ENCODE data around the gene CDK3.

Gene CDK3

GRCh38 chr17:75979705-75980187, 20.9 kb upstream of the CDK3 start:
- Mint-ChIP-seq H3K4me1 (peaks cover 44% of the 10 kb centered on the region), H3K27me3 (no peaks in the 10 kb centered on the region), H3K27ac (peak overlapping the region; percentile 100), H3K36me3 (peaks cover 9% of the 10 kb centered on the region), H3K9me3 (no peaks in the 10 kb centered on the region), H3K4me3 (peak overlapping the region; percentile 97)
- CTCF ChIA-PET: interaction anchor here (0.8 to 1.7 kb wide), 2 partner anchors 26 to 74 kb away, joined by 3 to 4 read pairs; no protein-coding TSS in a partner anchor
- DNase-seq: no peak

DNA sequence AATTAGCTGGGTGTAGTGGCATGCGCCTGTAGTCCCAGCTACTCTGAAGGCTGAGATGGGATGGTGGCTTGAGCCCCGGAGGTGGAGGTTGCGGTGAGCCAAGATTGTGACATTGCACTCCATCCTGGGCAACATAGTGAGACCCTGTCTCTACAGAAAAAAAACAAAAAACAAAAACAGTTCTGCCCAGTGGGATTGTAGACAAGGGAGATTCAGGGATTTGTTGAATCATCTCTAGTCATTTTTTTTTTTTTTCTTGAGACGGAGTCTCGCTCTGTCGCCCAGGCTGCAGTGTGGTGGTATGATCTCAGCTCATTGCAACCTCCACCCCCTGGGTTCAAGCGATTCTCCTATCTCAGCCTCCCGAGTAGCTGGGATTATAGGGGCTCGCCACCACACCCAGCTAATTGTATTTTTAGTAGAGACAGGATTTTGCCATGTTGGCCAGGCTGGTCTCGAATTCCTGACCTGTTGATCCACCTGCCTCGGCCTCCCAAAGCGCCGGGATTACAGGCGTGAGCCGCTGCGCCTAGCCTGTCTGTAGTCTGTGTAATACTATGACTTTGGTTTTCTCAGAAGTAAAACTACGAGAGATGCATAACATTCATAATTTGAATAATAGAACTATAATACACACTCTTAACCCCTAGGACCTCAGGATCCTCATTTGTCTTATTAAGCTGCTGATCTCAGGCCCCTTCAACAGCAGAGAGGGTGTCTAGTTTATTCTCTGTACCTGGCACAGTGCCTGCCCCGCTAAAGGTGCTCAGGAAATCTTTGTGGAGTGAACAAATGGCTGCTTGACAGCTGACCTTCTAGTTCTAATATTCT, 20.3 kb upstream of the CDK3 start:
- CTCF ChIA-PET: interaction anchor here (0.6 to 1.7 kb wide), 3 partner anchors 25 to 127 kb away, joined by 3 to 4 read pairs (median 3); no protein-coding TSS in a partner anchor
- no peak for DNase-seq
- H3K4me1 Mint-ChIP-seq: peaks cover 44% of the 10 kb centered on the region

GRCh38 chr17:75981019-75981615, 19.5 kb upstream of the CDK3 start:
- peak overlapping the region; percentile 100 for H3K27ac Mint-ChIP-seq
- DNase-seq: no peak
- CTCF ChIA-PET: interaction anchor here (0.6 to 1.7 kb wide), 2 partner anchors 76 to 126 kb away, joined by 3 to 4 read pairs; no protein-coding TSS in a partner anchor
- H3K4me3 Mint-ChIP-seq: peak overlapping the region; percentile 97
- no peaks in the 10 kb centered on the region for H3K27me3 Mint-ChIP-seq
- H3K4me1 Mint-ChIP-seq: peaks cover 37% of the 10 kb centered on the region
- peaks cover 7% of the 10 kb centered on the region for H3K36me3 Mint-ChIP-seq
- no peaks in the 10 kb centered on the region for H3K9me3 Mint-ChIP-seq

More for the DNA sequence above, 20.3 kb upstream of the CDK3 start:
- Mint-ChIP-seq H3K4me3 (peak overlapping the region; percentile 97), H3K27me3 (no peaks in the 10 kb centered on the region), H3K27ac (peak overlapping the region; percentile 100), H3K9me3 (no peaks in the 10 kb centered on the region), H3K36me3 (peaks cover 8% of the 10 kb centered on the region)

- no peaks in the 10 kb centered on the region for H3K36me3 Mint-ChIP-seq
- no peak for DNase-seq
- CTCF ChIA-PET: interaction anchor here (0.8 to 1.5 kb wide), 2 partner anchors 18 to 401 kb away, joined by 3 to 6 read pairs; no protein-coding TSS in a partner anchor
- H3K27me3 Mint-ChIP-seq: no peaks in the 10 kb centered on the region
- no peak overlapping the region for H3K4me3 Mint-ChIP-seq
- H3K27ac Mint-ChIP-seq: no peak overlapping the region
- no peaks in the 10 kb centered on the region for H3K9me3 Mint-ChIP-seq
- H3K4me1 Mint-ChIP-seq: peaks cover 18% of the 10 kb centered on the region
These were observed 17.0 kb upstream of the CDK3 start for GRCh38 chr17:75983501-75984181.

DNA sequence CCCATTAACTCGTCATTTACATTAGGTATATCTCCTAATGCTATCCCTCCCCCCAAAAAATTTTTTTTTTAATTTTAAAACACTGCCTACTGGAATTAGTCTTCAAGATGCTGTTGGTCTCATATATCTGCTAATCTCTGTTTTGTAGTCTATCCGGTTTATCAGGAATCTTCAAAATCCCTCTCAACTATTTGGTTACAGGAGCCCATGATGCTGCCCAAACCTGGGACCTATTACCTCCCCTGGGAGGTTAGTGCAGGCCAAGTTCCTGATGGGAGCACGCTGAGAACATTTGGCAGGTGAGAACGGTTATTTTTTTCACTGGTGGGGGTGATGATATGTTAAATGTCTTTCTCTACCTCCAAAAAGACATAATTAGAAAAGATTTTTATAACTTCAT, 14.7 kb upstream of the CDK3 start:
- Mint-ChIP-seq H3K4me3 (no peak overlapping the region), H3K27ac (peak overlapping the region; percentile 37), H3K27me3 (no peaks in the 10 kb centered on the region), H3K36me3 (no peaks in the 10 kb centered on the region), H3K9me3 (no peaks in the 10 kb centered on the region), H3K4me1 (peaks cover 2% of the 10 kb centered on the region)
- CTCF ChIA-PET: no interaction called here
- DNase-seq: no peak

GRCh38 chr17:75987041-75987440, 13.6 kb upstream of the CDK3 start:
- Mint-ChIP-seq H3K27me3 (no peaks in the 10 kb centered on the region), H3K4me3 (no peak overlapping the region), H3K4me1 (no peaks in the 10 kb centered on the region), H3K27ac (no peak overlapping the region), H3K36me3 (peaks cover 3% of the 10 kb centered on the region), H3K9me3 (no peaks in the 10 kb centered on the region)
- CTCF ChIA-PET: no interaction called here
- DNase-seq: no peak

- Mint-ChIP-seq H3K4me1 (peaks cover under 1% of the 10 kb centered on the region), H3K27ac (no peak overlapping the region), H3K27me3 (no peaks in the 10 kb centered on the region), H3K36me3 (peaks cover 7% of the 10 kb centered on the region), H3K4me3 (no peak overlapping the region), H3K9me3 (no peaks in the 10 kb centered on the region)
- CTCF ChIA-PET: interaction anchor here (2.1 kb wide), 1 partner anchor 9 kb away, joined by 9 read pairs; no protein-coding TSS in a partner anchor
- no peak for DNase-seq
These were observed 9.3 kb upstream of the CDK3 start for GRCh38 chr17:75991396-75991795.

DNA sequence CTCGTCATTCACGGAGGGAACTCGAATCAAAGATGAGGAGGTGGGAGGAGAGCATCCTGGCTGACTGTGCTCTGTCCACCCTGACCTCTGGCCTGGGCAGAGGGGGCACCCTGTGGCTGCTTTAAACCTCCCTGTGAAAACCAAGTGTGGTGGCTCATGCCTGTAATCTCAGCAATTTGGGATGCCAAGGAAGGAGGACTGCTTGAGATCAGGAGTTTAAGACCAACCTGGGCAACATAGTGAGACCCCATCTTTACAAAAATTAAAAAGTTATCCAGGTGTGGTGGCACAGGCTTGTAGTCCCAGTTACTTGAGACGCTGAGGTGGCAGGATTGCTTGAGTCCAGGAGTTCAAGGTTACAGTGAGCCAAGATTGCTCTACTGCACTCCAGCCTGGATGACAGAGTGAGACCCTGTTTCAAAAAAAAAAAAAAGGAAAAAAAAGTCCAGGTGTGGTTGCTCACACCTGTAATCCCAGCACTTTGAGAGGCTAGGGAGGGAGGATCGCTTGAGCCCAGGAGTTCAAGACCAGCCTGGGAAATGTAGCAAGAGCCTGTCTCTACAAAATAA, 5.8 kb upstream of the CDK3 start:
- no peaks in the 10 kb centered on the region for H3K27me3 Mint-ChIP-seq
- no peak overlapping the region for H3K4me3 Mint-ChIP-seq
- peaks cover 14% of the 10 kb centered on the region for H3K4me1 Mint-ChIP-seq
- H3K9me3 Mint-ChIP-seq: no peaks in the 10 kb centered on the region
- H3K27ac Mint-ChIP-seq: no peak overlapping the region
- CTCF ChIA-PET: interaction anchor here (0.8 to 6.5 kb wide), 5 partner anchors 10 to 362 kb away, joined by 3 to 33 read pairs (median 4); partner anchors contain the start of genes MRPL38 and SMIM5
- no peak for DNase-seq
- peaks cover 7% of the 10 kb centered on the region for H3K36me3 Mint-ChIP-seq

- H3K27me3 Mint-ChIP-seq: no peaks in the 10 kb centered on the region
- H3K36me3 Mint-ChIP-seq: peaks cover 7% of the 10 kb centered on the region
- H3K9me3 Mint-ChIP-seq: no peaks in the 10 kb centered on the region
- peaks cover 14% of the 10 kb centered on the region for H3K4me1 Mint-ChIP-seq
- no peak overlapping the region for H3K4me3 Mint-ChIP-seq
- DNase-seq: no peak
- CTCF ChIA-PET: interaction anchor here (0.6 to 6.5 kb wide), 6 partner anchors 9 to 510 kb away, joined by 3 to 33 read pairs (median 4); partner anchors contain the start of genes MRPL38 and SMIM5
- no peak overlapping the region for H3K27ac Mint-ChIP-seq
These were observed 5.2 kb upstream of the CDK3 start for GRCh38 chr17:75995385-75995925.

DNA sequence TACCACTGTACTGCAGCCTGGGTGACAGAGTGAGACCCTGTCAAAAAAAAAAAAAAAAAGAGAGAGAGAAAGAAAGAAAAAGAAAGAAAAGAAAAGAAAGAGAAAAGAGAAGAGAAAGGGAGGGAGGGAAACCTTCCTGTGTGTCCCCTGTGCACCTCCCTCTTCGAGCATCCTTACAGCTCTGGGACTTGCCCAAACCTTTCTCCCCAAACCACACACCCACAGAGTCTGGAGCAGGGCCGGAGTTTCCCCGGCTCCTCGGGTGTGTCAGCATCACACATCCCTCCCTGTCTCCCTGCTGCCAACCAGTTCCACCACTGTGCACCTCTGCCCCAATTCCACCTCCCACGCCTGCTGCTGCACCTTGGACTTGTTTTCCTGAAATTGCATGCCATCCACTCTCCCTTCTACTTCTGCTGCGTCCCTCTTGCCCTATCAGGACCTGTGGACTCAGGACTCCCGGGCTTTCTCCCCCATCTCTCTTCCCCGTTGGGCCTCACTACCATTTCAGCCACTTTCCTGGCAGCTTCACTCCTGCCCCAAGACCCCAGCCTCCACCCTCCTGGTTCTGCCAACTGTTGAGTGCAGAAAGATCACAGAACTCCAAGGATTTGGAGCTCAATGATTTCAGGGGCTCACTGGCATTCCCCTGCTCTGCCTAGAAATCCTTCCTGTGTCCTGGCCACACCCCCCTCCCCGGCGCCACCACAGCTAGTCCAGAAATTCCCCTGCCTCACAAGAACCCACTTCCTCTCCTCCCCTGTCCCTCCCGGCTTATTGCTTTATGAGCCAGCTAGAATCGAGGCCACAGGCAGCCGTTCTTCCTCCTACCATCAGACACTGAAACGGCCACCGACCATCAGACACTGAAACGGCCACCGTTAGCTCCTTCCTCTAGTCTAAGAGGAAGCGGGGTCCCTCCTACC, 3.7 kb upstream of the CDK3 start:
- Mint-ChIP-seq H3K27ac (peak overlapping the region; percentile 8), H3K9me3 (no peaks in the 10 kb centered on the region), H3K27me3 (no peaks in the 10 kb centered on the region), H3K36me3 (peaks cover 3% of the 10 kb centered on the region), H3K4me1 (peaks cover 14% of the 10 kb centered on the region), H3K4me3 (no peak overlapping the region)
- peak; percentile 40 for DNase-seq
- CTCF ChIA-PET: interaction anchor here (1.1 to 6.5 kb wide), 4 partner anchors 9 to 321 kb away, joined by 3 to 33 read pairs (median 6); partner anchors contain the start of gene MRPL38

DNA sequence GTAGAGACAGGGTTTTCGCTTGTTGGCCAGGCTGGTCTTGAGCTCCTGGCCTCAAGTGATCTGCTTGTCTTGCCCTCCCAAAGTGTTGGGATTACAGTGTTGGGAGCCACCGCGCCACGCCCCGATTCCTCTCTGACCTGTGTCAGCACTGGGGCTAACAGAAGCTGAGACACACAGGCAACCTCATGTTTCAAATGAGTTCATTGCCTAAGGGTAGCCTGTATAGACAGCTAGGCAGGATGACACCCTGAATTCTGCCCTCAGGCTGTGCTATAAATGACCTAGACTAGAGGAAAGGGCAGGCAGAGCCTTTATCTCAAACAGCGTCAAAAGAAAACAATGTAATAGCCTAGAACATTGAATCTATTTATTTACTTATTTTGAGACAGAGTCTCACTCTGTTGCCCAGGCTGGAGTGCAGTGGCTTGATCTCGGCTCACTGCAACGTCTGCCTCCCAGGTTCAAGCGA, 2.3 kb upstream of the CDK3 start:
- CTCF ChIA-PET: interaction anchor here (1.1 to 8.1 kb wide), 4 partner anchors 9 to 93 kb away, joined by 3 to 47 read pairs (median 34); partner anchors contain the start of gene MRPL38
- no peak overlapping the region for H3K4me3 Mint-ChIP-seq
- no peaks in the 10 kb centered on the region for H3K9me3 Mint-ChIP-seq
- DNase-seq: no peak
- no peaks in the 10 kb centered on the region for H3K27me3 Mint-ChIP-seq
- no peak overlapping the region for H3K27ac Mint-ChIP-seq
- peaks cover 2% of the 10 kb centered on the region for H3K36me3 Mint-ChIP-seq
- peaks cover 14% of the 10 kb centered on the region for H3K4me1 Mint-ChIP-seq

- Mint-ChIP-seq H3K4me3 (no peak overlapping the region), H3K27me3 (no peaks in the 10 kb centered on the region), H3K4me1 (peaks cover 15% of the 10 kb centered on the region), H3K27ac (no peak overlapping the region), H3K36me3 (no peaks in the 10 kb centered on the region), H3K9me3 (no peaks in the 10 kb centered on the region)
- CTCF ChIA-PET: interaction anchor here (0.7 to 8.1 kb wide), 15 partner anchors 9 to 298 kb away, joined by 3 to 47 read pairs (median 3); partner anchors contain the start of genes EXOC7 and MRPL38
- DNase-seq: peak; percentile 78
These were observed 470 bp upstream of the CDK3 start for GRCh38 chr17:76000016-76000754.

Data from activated naive CD4-positive, alpha-beta T cell treated with anti-CD3 and anti-CD28 coated beads, Interleukin-2, amount 10 ng/mL, durations not matched to agents 7 days and 5 days (primary cell).